Epithelial cell of proximal tubule (primary cell): ENCODE measurements around the gene ID1. TPM values are rescaled to one million over a fixed set of nuclear protein-coding genes. Genes with fewer than 3 reads are reported as not detected.
"Not testable (repeated sequence)": the region's sequence is repeated elsewhere in the genome, so short reads cannot be mapped to it uniquely, and the experiment has no call there.

Source experiments
- DNase-seq: peaks from one replicate; pipeline ENCODE4 v3.0.0-alpha.2; 2011; ENCODE audit warnings: low read depth
- H3K4me3 ChIP-seq: 2 replicates; pipeline ENCODE4 v1.5.1; 2011; ENCODE audit warnings: low read depth, mild to moderate bottlenecking, low read length
- total RNA-seq: library from RNA; depleted of rRNA; stranded (reverse); fragments of >200 nt; gene quantifications from 2 replicates; pipeline ENCODE4 v1.2.3, GENCODE V29; 2015
- TF ChIP-seq, protein P1 (sequence below): conservative IDR thresholded peaks from 2 replicates; pipeline ENCODE4 v1.5.1; 2012; ENCODE audit warnings: low read depth, mild to moderate bottlenecking, low read length

ID1 gene
- total RNA-seq, 1 donor from 2014 or later, result 302 TPM

DNA sequence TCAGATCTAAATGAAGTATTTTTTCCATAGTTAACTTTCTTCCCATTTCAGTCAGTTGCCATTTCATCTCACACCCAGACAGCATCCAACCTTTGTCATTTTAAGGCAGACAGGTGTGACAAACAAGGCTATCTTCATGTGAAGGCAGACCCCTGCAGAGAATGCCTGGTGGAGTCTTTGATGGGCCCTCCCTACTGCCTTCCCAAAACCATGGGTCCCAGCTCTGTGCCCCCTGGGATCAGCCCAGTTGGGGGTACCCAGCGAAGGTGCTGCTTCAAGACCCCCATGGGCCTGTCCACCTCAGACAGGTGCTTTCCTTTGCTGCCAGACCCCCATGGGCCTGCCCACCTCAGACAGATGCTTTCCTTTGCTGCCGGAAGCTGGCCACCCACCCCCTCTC, 28.3 kb upstream of the ID1 start:
- no peak for DNase-seq
- TF ChIP-seq, protein P1, sequence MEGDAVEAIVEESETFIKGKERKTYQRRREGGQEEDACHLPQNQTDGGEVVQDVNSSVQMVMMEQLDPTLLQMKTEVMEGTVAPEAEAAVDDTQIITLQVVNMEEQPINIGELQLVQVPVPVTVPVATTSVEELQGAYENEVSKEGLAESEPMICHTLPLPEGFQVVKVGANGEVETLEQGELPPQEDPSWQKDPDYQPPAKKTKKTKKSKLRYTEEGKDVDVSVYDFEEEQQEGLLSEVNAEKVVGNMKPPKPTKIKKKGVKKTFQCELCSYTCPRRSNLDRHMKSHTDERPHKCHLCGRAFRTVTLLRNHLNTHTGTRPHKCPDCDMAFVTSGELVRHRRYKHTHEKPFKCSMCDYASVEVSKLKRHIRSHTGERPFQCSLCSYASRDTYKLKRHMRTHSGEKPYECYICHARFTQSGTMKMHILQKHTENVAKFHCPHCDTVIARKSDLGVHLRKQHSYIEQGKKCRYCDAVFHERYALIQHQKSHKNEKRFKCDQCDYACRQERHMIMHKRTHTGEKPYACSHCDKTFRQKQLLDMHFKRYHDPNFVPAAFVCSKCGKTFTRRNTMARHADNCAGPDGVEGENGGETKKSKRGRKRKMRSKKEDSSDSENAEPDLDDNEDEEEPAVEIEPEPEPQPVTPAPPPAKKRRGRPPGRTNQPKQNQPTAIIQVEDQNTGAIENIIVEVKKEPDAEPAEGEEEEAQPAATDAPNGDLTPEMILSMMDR, result no peak
- H3K4me3 ChIP-seq, result no peak overlapping the region

DNA sequence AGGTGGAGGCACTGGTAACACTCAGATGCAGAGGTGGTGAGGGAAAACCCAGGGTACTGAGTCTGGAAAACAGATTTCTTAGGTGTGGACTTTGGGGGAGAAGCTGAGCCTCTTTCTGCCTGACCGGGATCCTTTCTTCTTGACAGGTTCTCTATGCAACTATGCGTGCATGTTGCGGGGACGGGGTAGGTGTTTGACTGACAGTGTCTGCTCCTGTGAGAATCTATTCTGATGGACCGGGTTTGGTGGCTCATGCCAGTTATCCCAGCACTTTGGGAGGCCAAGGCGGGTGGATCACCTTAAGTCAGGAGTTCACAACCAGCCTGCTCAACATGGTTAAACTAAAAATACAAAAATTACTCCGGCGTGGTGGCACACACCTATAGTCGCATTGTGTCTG, 27.9 kb upstream of the ID1 start:
- H3K4me3 ChIP-seq, result no peak overlapping the region
- TF ChIP-seq, protein P1, result no peak
- DNase-seq, result no peak

GRCh38 chr20:31578448-31579138, 26.5 kb upstream of the ID1 start:
- H3K4me3 ChIP-seq, result no peak overlapping the region
- TF ChIP-seq, protein P1, result no peak
- DNase-seq, result no peak

GRCh38 chr20:31579245-31579644, 25.8 kb upstream of the ID1 start:
- no peak overlapping the region for H3K4me3 ChIP-seq
- no peak for DNase-seq
- TF ChIP-seq, protein P1, result no peak

DNA sequence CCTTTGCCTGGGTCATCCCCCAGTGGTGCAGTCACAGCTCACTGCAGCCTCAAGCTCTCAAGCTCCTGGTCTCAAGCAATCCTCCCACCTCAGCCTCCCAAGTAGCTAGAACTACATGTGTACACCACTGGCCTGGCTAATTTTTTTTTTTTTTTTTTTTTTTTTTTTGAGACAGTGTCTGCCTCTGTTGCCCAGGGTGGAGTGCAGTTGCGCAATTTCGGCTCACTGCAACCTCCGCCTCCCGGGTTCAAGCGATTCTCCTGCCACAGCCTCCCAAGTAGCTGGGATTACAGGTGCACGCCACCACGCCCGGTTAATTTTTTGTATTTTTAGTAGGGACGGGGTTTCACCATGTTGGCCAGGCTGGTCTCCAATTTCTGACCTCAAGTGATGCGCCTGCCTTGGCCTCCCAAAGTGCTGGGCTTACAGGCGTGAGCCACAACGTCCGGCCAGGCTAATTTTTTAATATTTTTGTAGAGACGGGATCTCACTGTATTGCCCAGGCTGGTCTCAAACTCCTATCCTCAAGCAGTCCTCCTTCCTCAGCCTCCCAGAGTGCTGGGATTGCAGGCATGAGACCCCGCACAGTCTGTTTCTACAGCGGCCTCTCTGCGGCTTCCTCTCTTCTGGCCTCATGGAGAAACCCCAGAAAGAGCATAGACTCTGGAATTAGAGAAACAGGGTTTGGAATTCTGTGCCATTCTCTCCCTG, 25.0 kb upstream of the ID1 start:
- DNase-seq, H3K4me3 ChIP-seq: not testable (repeated sequence)

GRCh38 chr20:31580706-31581105, 24.4 kb upstream of the ID1 start:
- TF ChIP-seq, protein P1, result no peak
- H3K4me3 ChIP-seq, result no peak overlapping the region
- DNase-seq, result no peak

- TF ChIP-seq, protein P1, result no peak
- no peak overlapping the region for H3K4me3 ChIP-seq
- no peak for DNase-seq
Observed at GRCh38 chr20:31581391-31581790, 23.7 kb upstream of the ID1 start.
